Measurements from ENCODE around the gene YBX3. TPM values are rescaled to one million over a fixed set of nuclear protein-coding genes. Genes with fewer than 3 reads are reported as not detected.

The YBX3 gene
- total RNA-seq, result 100 to 1,000 TPM; 281 to 567 (median 448) TPM

DNA sequence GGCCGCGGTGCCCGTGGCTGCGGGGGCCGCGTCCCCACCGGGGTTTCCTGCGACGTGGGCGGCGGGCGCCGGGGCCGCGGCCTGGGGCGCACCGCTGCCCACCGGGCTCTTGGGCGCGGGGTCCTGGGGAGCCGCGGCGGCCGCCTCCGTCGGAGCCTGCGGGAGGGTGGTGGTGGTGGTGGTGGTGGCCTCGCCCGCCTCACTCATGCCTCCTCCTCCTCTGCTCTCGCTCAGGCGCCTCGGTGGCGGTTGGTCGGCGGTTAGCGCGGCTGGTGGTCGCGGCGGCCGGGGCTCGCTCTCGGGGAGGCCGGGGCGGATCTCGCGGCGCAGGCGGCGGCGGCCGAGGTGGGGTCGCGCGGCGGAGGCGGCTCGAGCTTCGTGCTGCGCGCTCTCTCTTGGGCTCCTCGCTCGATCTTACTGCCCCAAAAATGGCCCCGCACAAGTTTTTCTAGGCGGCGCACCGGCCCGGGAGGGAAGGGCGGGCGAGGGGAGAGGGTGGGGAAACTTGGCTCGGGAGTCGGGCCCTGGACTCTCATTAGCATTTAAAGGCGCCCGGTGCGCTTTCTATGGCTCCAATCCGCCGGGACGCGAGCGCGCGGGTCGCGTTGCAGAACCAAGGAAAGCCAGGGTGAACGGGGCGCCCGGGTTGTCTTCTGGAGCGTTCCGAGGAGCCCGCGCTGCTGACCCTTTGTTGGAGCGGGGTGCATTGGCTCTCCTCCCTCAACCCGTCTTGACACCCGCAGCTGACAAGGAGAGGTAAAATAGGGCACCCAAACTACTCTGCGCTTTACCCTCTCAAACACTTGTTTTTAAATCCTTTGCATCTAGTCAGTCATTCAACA, at the start of gene YBX3:
YBX3 (minus strand) TSS at position 419 of the 842 bp plus-strand sequence; CDS start at position 207, 212 bp downstream.
- TF ChIP-seq, protein P1, sequence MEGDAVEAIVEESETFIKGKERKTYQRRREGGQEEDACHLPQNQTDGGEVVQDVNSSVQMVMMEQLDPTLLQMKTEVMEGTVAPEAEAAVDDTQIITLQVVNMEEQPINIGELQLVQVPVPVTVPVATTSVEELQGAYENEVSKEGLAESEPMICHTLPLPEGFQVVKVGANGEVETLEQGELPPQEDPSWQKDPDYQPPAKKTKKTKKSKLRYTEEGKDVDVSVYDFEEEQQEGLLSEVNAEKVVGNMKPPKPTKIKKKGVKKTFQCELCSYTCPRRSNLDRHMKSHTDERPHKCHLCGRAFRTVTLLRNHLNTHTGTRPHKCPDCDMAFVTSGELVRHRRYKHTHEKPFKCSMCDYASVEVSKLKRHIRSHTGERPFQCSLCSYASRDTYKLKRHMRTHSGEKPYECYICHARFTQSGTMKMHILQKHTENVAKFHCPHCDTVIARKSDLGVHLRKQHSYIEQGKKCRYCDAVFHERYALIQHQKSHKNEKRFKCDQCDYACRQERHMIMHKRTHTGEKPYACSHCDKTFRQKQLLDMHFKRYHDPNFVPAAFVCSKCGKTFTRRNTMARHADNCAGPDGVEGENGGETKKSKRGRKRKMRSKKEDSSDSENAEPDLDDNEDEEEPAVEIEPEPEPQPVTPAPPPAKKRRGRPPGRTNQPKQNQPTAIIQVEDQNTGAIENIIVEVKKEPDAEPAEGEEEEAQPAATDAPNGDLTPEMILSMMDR (IDR thresholded peaks at IDR 0.05), result no peak
- ATAC-seq (ENCODE audit: low FRiP score), result peak; percentile 52

DNA sequence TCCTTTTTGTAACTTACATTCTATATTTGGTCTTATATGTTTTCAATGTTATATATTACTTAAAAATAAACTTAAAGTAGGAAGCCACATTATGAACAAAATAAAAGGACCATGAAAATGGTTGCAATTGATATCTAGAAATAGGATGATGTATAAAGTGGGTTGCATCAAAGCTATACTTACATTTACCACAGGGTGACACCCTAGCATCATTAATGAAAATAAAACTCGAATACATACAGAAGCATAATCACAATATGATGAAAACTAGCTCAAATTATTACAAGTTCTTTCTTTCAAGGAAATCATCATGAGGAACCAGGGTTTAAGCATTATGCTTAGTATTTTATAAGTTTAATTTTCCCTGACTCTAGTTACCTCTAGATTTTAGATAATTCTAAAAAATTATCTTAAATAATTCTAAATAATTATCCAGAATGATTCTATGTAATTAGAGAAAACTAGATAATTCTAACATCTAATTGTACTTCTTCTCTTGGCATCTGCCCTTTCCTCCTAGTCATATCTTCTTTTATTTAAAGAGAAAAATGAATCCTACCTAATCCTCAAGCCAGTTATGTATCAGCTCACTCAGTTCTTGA, 48.1 kb upstream of the YBX3 start:
- no peak for DNase-seq (ENCODE audit: low spot score)
- TF ChIP-seq, protein P1 (IDR thresholded peaks at IDR 0.05), result peak in 1 of 3 donors; percentile 26
- ATAC-seq (ENCODE audit: low FRiP score), result no peak

More for the DNA sequence above, at the start of gene YBX3:
- peak; percentile 60 for DNase-seq (ENCODE audit: low spot score)

DNA sequence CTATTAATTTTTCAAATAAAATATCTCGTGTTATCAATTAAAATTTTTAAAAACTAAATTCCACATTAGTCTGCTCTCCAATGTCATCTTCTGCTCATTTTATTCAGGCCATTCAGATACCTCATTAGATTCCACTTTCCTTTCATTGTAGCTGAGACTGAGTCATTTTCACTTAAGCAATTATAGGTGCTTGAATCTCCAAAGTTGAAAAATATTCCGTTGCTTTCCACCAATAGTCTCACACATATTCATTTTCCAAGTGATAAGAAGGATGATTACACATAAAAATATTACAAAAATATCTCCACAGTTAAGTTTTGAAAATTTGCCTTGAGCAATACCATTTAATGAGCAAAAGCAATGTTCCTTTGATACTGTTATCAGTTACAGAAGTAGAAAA, 36.5 kb upstream of the YBX3 start:
- peak; percentile 89 for ATAC-seq (ENCODE audit: low FRiP score)
- TF ChIP-seq, protein P1 (IDR thresholded peaks at IDR 0.05), result no peak
- no peak for DNase-seq (ENCODE audit: low spot score)

DNA sequence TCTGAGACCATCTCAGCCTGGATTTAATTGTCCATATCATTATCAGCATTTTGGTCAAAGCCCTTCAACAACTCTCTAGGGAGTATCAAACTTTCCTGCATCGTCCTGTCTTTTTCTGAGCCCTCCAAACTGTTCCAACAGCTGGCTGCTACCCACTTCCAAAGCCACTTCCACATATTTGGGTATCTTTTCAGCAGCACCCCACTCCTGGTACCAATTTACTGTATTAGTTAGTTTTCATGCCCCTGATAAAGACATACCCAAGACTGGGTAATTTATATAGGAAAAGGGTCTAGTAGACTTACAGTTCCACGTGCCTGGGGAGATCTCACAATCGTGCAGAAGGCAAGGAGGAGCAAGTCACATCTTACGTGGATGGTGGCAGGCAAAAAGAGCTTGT, 33.1 kb upstream of the YBX3 start:
- ATAC-seq (ENCODE audit: low FRiP score) (no peak), DNase-seq (ENCODE audit: low spot score) (no peak)
- TF ChIP-seq, protein P1 (IDR thresholded peaks at IDR 0.05), result no peak

DNA sequence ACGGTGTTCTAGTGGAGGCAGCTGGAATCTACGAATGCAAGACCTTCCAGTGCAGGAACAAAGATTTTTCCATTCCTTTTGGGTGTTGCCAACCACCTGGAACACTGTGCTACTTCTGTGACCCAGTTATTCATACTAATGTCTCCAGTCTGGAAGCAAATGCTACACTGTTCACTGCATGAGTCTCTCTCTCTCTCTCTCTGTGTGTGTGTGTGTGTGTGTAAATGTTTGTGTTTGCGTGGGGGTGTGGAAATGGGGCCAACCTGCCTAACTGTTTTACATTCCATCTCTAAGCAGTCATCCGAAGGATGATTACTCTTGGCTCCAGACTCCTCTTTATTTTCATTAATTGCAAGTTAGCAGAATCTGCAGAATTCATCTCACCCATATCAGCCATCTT, 29.9 kb upstream of the YBX3 start:
- peak; percentile 58 for ATAC-seq (ENCODE audit: low FRiP score)
- TF ChIP-seq, protein P1 (IDR thresholded peaks at IDR 0.05), result no peak
- no peak for DNase-seq (ENCODE audit: low spot score)

DNA sequence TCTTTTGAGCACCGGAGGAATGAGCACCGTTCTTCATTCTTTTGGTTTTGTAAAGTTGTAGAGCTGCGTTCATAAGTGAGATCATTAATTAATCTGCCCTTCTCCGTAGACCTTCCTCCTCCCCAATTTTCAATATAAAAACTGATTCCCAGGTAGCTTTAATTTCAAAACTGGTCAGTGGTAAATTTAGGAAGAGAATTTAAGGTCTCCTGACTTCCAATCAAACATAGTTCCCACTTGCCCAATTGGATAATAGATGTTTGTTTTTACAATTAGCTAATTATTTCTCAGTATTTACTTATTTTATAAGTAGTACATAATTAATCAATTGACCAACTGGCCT, 27.2 kb upstream of the YBX3 start:
- no peak for DNase-seq (ENCODE audit: low spot score)
- TF ChIP-seq, protein P1 (IDR thresholded peaks at IDR 0.05), result peak in 1 of 3 donors; percentile 26
- no peak for ATAC-seq (ENCODE audit: low FRiP score)
